ENCODE data around the gene ATP5PD.

GRCh38 chr17:75047398-75048098 is 779 bp upstream of the ATP5PD start:
- TF ChIP-seq REST (IDR thresholded peaks at IDR 0.05; ENCODE audit: insufficient read depth in 1 of 2, low read depth in 2 of 2, low read length in 2 of 2) (no peak), POLR2AphosphoS5 (IDR thresholded peaks at IDR 0.05; ENCODE audit: low read depth, low read length) (no peak), TAF1 (IDR thresholded peaks at IDR 0.05; ENCODE audit: borderline replicate concordance, insufficient read depth, low read length) (no peak), SIN3A (IDR thresholded peaks at IDR 0.05; ENCODE audit: borderline replicate concordance, insufficient read depth, low read length) (no peak), FOXP2 (optimal IDR thresholded peaks at IDR 0.05; ENCODE audit: borderline replicate concordance, extremely low read depth, extremely low read length, insufficient read depth) (no peak)
